ENCODE measurements around the gene IRS2.

The IRS2 gene

GRCh38 chr13:109809216-109809932, 23.0 kb upstream of the IRS2 start:
- TF ChIP-seq, protein P1, sequence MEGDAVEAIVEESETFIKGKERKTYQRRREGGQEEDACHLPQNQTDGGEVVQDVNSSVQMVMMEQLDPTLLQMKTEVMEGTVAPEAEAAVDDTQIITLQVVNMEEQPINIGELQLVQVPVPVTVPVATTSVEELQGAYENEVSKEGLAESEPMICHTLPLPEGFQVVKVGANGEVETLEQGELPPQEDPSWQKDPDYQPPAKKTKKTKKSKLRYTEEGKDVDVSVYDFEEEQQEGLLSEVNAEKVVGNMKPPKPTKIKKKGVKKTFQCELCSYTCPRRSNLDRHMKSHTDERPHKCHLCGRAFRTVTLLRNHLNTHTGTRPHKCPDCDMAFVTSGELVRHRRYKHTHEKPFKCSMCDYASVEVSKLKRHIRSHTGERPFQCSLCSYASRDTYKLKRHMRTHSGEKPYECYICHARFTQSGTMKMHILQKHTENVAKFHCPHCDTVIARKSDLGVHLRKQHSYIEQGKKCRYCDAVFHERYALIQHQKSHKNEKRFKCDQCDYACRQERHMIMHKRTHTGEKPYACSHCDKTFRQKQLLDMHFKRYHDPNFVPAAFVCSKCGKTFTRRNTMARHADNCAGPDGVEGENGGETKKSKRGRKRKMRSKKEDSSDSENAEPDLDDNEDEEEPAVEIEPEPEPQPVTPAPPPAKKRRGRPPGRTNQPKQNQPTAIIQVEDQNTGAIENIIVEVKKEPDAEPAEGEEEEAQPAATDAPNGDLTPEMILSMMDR (IDR thresholded peaks at IDR 0.05; ENCODE audit: low read depth, low read length, missing control alignments): no peak
- in situ Hi-C loops (cut with HindIII; ENCODE audit: low pct_ligation_motif_present, low sequenced_read_pairs): no loop called here
- H3K27ac ChIP-seq: no peak overlapping the region
- no peaks in the 10 kb centered on the region for H3K27me3 ChIP-seq (replicated peaks)
- H3K36me3 ChIP-seq (replicated peaks): no peaks in the 10 kb centered on the region
- DNase-seq: no peak
- no peak overlapping the region for H3K4me3 ChIP-seq (ENCODE audit: low read depth, low read length)

- Histone ChIP-seq H3K36me3 (replicated peaks) (no peaks in the 10 kb centered on the region), H3K27me3 (replicated peaks) (no peaks in the 10 kb centered on the region), H3K27ac (no peak overlapping the region), H3K4me3 (ENCODE audit: low read depth, low read length) (no peak overlapping the region)
- no peak for DNase-seq
- in situ Hi-C loops (cut with HindIII; ENCODE audit: low pct_ligation_motif_present, low sequenced_read_pairs): no loop called here
- TF ChIP-seq, protein P1 (IDR thresholded peaks at IDR 0.05; ENCODE audit: low read depth, low read length, missing control alignments): no peak
Measured at GRCh38 chr13:109807345-109807744, 21.0 kb upstream of the IRS2 start.

DNA sequence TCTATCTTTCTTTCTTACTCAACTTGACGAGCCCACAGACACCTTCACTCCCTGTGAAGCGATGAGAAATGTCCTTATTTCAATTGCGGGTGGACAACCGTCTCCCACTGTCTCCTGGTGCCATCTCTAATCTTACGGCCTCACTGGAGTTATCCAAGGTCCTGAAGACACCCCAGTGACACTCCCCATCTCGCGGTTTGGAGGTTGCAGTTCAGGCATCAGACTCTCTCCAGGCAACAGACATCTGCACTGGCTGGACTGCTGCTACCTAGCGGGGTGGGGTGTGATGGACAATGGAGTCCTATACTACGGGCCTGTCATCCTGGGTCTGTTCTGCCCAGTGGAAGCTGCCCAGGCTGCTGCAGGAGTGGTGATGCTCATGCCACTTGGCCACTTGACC, 18.3 kb upstream of the IRS2 start:
- in situ Hi-C loops (cut with HindIII; ENCODE audit: low pct_ligation_motif_present, low sequenced_read_pairs): no loop called here
- no peak overlapping the region for H3K4me3 ChIP-seq (ENCODE audit: low read depth, low read length)
- H3K36me3 ChIP-seq (replicated peaks): no peaks in the 10 kb centered on the region
- no peak overlapping the region for H3K27ac ChIP-seq
- TF ChIP-seq, protein P1 (IDR thresholded peaks at IDR 0.05; ENCODE audit: low read depth, low read length, missing control alignments): no peak
- DNase-seq: no peak
- no peaks in the 10 kb centered on the region for H3K27me3 ChIP-seq (replicated peaks)

- DNase-seq: no peak
- TF ChIP-seq, protein P1 (IDR thresholded peaks at IDR 0.05; ENCODE audit: low read depth, low read length, missing control alignments): no peak
- no peak overlapping the region for H3K27ac ChIP-seq
- H3K27me3 ChIP-seq (replicated peaks): no peaks in the 10 kb centered on the region
- H3K36me3 ChIP-seq (replicated peaks): no peaks in the 10 kb centered on the region
- in situ Hi-C loops (cut with HindIII; ENCODE audit: low pct_ligation_motif_present, low sequenced_read_pairs): no loop called here
- no peak overlapping the region for H3K4me3 ChIP-seq (ENCODE audit: low read depth, low read length)
Measured at GRCh38 chr13:109803825-109804224, 17.4 kb upstream of the IRS2 start.

DNA sequence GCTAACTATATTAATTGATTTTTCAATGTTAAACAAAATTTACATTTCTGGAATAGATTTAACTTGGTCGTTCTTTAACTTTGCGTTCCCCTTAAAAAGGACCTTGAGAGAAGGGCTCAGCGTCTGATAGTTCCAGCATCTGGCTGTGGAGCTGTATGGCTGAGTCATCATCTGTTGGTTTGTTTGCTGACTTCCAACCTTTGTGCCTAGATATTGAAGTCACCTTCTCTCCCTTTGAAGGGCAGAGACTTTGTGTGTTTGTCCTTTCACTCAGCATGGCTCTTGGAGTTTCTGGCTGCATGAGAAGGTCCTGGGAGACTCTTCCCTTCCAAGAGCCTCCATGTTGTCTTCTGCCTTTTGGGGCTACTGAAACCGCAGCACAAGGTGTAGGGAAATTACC, 16.6 kb upstream of the IRS2 start:
- Histone ChIP-seq H3K27me3 (replicated peaks) (no peaks in the 10 kb centered on the region), H3K4me3 (ENCODE audit: low read depth, low read length) (no peak overlapping the region), H3K36me3 (replicated peaks) (no peaks in the 10 kb centered on the region), H3K27ac (no peak overlapping the region)
- in situ Hi-C loops (cut with HindIII; ENCODE audit: low pct_ligation_motif_present, low sequenced_read_pairs): no loop called here
- DNase-seq: no peak
- TF ChIP-seq, protein P1 (IDR thresholded peaks at IDR 0.05; ENCODE audit: low read depth, low read length, missing control alignments): no peak

GRCh38 chr13:109795011-109795410, 8.6 kb upstream of the IRS2 start:
- TF ChIP-seq, protein P1 (IDR thresholded peaks at IDR 0.05; ENCODE audit: low read depth, low read length, missing control alignments): no peak
- Histone ChIP-seq H3K27me3 (replicated peaks) (no peaks in the 10 kb centered on the region), H3K4me3 (ENCODE audit: low read depth, low read length) (no peak overlapping the region), H3K36me3 (replicated peaks) (no peaks in the 10 kb centered on the region), H3K27ac (no peak overlapping the region)
- in situ Hi-C loops (cut with HindIII; ENCODE audit: low pct_ligation_motif_present, low sequenced_read_pairs): loop anchor here (25.0 kb wide), 1 partner anchor 317 kb away; no protein-coding TSS in a partner anchor
- DNase-seq: no peak

All from brain microvascular endothelial cell (primary cell).